GM12865 (cell line): ENCODE results near the gene VAMP3.

Experiments
- DNase-seq: peaks from one replicate; pipeline ENCODE4 v3.0.0; 2010; ENCODE audit warnings: low read depth
- H3K4me3 ChIP-seq: 2 replicates; pipeline ENCODE4 v1.5.1; 2011; ENCODE audit warnings: mild to moderate bottlenecking, low read depth, low read length, control low read depth
- TF ChIP-seq, protein P1 (sequence below): IDR thresholded peaks from 2 replicates; pipeline ENCODE4 v1.5.1; 2011; ENCODE audit warnings: low read length, control low read depth, low read depth, inconsistent platforms; ENCODE audit not compliant: insufficient read depth; ENCODE audit errors: missing control alignments

VAMP3 gene

DNA sequence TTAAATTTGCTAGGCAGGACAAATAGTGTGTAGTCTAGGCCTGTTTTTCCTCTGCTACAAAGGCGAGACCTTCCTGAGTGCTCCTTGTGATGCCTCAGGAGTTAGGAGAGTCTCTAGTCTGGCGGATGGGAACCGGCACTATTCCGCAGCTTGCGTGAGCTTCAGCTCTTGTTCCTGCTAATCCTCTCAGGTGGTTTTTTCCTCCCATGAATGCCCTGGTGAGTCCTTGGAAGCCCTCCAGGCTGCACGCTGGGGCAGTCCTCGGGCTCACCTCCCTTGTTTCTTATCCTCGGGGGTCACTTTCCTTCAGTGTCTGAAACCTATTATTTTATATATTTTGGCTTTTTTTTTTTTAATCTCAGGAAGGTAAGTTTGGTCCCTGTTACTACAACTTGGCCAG lies 53.6 kb downstream of the VAMP3 start:
- H3K4me3 ChIP-seq = no peak overlapping the region
- TF ChIP-seq, protein P1, sequence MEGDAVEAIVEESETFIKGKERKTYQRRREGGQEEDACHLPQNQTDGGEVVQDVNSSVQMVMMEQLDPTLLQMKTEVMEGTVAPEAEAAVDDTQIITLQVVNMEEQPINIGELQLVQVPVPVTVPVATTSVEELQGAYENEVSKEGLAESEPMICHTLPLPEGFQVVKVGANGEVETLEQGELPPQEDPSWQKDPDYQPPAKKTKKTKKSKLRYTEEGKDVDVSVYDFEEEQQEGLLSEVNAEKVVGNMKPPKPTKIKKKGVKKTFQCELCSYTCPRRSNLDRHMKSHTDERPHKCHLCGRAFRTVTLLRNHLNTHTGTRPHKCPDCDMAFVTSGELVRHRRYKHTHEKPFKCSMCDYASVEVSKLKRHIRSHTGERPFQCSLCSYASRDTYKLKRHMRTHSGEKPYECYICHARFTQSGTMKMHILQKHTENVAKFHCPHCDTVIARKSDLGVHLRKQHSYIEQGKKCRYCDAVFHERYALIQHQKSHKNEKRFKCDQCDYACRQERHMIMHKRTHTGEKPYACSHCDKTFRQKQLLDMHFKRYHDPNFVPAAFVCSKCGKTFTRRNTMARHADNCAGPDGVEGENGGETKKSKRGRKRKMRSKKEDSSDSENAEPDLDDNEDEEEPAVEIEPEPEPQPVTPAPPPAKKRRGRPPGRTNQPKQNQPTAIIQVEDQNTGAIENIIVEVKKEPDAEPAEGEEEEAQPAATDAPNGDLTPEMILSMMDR = no peak
- no peak for DNase-seq

- TF ChIP-seq, protein P1 = no peak
- H3K4me3 ChIP-seq = no peak overlapping the region
- DNase-seq = no peak
Observed at GRCh38 chr1:7826363-7826762, 55.3 kb downstream of the VAMP3 start.

DNA sequence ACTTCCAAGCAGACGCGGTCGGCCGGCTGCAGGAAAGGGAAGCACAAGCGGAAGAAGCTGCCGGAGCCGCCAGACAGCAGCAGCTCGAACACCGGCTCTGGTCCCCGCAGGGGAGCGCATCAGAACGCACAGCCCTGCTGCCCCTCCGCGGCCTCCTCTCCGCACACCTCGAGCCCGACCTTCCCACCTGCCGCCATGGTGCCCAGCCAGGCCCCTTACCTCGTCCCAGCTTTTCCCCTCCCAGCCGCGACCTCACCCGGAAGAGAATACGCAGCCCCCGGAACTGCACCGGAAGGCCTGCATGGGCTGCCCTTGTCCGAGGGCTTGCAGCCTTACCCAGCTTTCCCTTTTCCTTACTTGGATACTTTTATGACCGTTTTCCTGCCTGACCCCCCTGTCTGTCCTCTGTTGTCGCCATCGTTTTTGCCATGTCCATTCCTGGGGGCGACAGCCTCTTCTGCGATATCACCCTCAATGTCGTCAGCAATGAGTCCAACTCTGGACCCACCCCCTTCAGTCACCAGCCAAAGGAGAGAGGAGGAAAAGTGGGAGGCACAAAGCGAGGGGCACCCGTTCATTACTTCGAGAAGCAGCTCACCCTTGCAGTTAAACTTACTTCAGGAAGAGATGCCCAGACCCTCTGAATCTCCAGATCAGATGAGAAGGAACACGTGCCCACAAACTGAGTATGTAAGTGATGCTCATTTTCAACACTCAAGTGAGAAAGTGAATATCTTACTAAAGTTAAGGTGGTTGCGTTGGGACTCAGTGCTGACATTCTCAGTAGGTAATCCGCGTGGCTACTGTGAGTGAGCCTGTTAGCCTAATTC lies 56.2 kb downstream of the VAMP3 start:
- no peak overlapping the region for H3K4me3 ChIP-seq
- TF ChIP-seq, protein P1 = no peak
- no peak for DNase-seq
